Spleen (tissue), 7 donors: ENCODE measurements around the gene RAB3GAP1.

Source experiments
- CTCF ChIP-seq, 11 experiments: fragments of 200-600 bp in 7 of 11; fragments of 450-650 bp in 4 of 11; sonication (generic) in 4 of 11; IDR thresholded peaks in 8 of 11; conservative IDR thresholded peaks in 3 of 11; 1 replicate in 7 of 11; 2 replicates in 4 of 11; pipeline versions ENCODE4 v1.4.0 to v1.8.0; 2016 to 2021; ENCODE audit warnings: antibody characterized with exemption in 11 of 11, inconsistent platforms in 4 of 11, mild to moderate bottlenecking in 1 of 11
- POLR2A ChIP-seq, 3 donors: fragments of 450-650 bp; IDR thresholded peaks; one replicate each; pipeline ENCODE4 v1.5.1; 2017; ENCODE audit warnings: antibody characterized with exemption in 3 of 3, mild to moderate bottlenecking in 1 of 3
- donor health status: DM: no; HTN: no; CAD: no; lungs with moderate emphysema.
- donor health status: DM: no; HTN: no; CAD: no.
- donor health status: DM: no; HTN: no; CAD: no.

GRCh38 chr2:135144343-135144742, 92.3 kb downstream of the RAB3GAP1 start:
- TF ChIP-seq CTCF (IDR thresholded peaks at IDR 0.05 in 8 of 11, conservative IDR thresholded peaks at IDR 0.05 in 3 of 11), result no peak
- no peak for TF ChIP-seq POLR2A (IDR thresholded peaks at IDR 0.05)
